Activated CD8-positive, alpha-beta memory T cell treated with anti-CD3 and anti-CD28 coated beads, Interleukin-2, amount 10 ng/mL, durations not matched to agents 7 days and 5 days (primary cell): ENCODE data around the gene ROBO1. TPM values are rescaled to one million over a fixed set of nuclear protein-coding genes. Genes with fewer than 3 reads are reported as not detected.

ENCODE experiments used
- ATAC-seq: fragments of 150-1000 bp; cut with Tn5 transposase; one replicate; pipeline ENCODE4 v1.10.0; 2021; ENCODE audit warnings: moderate library complexity
- CTCF ChIA-PET: fragments of 350-600 bp; sonication (Branson Sonifier 250); formaldehyde crosslinking; loops from one replicate; lab custom pipeline; 2021; ENCODE audit warnings: antibody characterized with exemption; lab: Charles Lee
- DNase-seq: peaks from one replicate; pipeline ENCODE4 v3.0.0-alpha.2; 2020
- H3K27ac Mint-ChIP-seq: one replicate; pipeline ENCODE4 v1.8.0; 2021; ENCODE audit warnings: mild to moderate bottlenecking, mixed read lengths
- H3K27me3 Mint-ChIP-seq: one replicate; pipeline ENCODE4 v1.8.0; 2021; ENCODE audit warnings: mixed read lengths
- H3K36me3 Mint-ChIP-seq: one replicate; pipeline ENCODE4 v1.8.0; 2021; ENCODE audit warnings: mild to moderate bottlenecking, mixed read lengths
- H3K4me1 Mint-ChIP-seq: one replicate; pipeline ENCODE4 v1.8.0; 2021; ENCODE audit warnings: mixed read lengths
- H3K4me3 Mint-ChIP-seq: one replicate; pipeline ENCODE4 v1.8.0; 2021; ENCODE audit warnings: mild to moderate bottlenecking, moderate library complexity, mixed read lengths
- H3K9me3 Mint-ChIP-seq: one replicate; pipeline ENCODE4 v1.8.0; 2022; ENCODE audit warnings: low read depth, mixed read lengths
- total RNA-seq, 2 experiments: library from RNA; stranded (reverse); gene quantifications; one replicate each; pipeline ENCODE4 v1.2.3, GENCODE V29; 2021

Gene ROBO1
- total RNA-seq, 2 experiments from 2014 or later = 0.32 to 0.87 TPM

DNA sequence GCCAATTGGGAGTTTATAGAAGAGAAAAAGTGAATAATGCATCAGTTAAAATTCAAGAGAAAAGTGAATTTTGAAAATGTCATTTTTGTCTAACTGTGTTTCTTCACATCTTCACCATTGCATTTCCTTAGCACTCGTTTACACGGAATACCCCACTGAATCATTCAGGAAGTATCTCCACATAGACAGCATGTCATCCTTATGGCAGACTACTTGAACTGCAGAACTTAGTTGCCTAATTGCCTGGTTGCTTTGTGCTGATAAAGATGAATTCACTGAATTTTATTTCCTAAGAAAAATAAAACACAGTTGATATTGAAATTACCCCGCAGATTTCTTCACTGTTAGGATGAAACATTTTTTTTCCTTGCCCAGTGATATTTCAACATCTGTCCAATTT is 627.1 kb downstream of the ROBO1 start:
- H3K4me3 Mint-ChIP-seq = no peak overlapping the region
- H3K27ac Mint-ChIP-seq = no peak overlapping the region
- no peak for DNase-seq
- ATAC-seq = no peak
- CTCF ChIA-PET = no interaction called here
- no peaks in the 10 kb centered on the region for H3K27me3 Mint-ChIP-seq
- peaks cover 8% of the 10 kb centered on the region for H3K9me3 Mint-ChIP-seq
- no peaks in the 10 kb centered on the region for H3K4me1 Mint-ChIP-seq
- no peaks in the 10 kb centered on the region for H3K36me3 Mint-ChIP-seq

DNA sequence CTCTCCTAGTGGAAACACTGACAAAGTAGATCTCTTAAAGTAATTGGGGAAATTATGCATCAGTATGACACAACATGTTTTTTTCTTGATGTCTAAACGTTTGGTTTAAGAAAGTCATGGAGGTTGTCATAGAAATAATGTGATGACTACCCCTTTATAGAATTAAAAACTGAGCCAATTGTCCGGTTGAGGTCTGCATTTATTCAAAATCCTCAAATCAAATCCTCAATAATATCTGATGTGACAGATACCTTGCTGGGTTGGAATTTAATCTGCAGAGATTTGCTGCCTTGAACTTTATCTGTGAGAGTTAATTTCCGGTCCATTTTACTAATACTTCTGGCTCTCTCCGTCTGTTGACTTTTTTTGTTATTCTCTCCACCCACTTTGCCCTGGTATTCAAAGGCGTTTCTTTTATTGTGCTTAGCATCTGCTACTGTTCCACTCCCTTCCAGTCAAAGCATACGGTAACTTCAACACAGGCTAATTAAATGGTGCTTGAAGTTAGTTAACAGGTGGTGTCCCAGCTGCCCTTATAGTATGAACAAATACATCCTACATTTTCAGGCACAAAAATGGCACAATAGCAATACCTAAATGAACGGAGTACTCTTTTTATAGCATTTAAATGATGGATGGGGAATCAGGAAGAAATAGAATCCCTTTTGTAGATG is 628.3 kb downstream of the ROBO1 start:
- H3K36me3 Mint-ChIP-seq = no peaks in the 10 kb centered on the region
- CTCF ChIA-PET = no interaction called here

GRCh38 chr3:79125313-79125984 is 642.3 kb downstream of the ROBO1 start:
- Mint-ChIP-seq H3K27me3 (no peaks in the 10 kb centered on the region), H3K27ac (no peak overlapping the region), H3K9me3 (peaks cover 6% of the 10 kb centered on the region), H3K4me3 (no peak overlapping the region), H3K36me3 (no peaks in the 10 kb centered on the region), H3K4me1 (no peaks in the 10 kb centered on the region)
- CTCF ChIA-PET = no interaction called here
- no peak for DNase-seq
- no peak for ATAC-seq

More for the DNA sequence above, 628.3 kb downstream of the ROBO1 start:
- Mint-ChIP-seq H3K4me1 (no peaks in the 10 kb centered on the region), H3K4me3 (no peak overlapping the region), H3K27me3 (no peaks in the 10 kb centered on the region), H3K27ac (no peak overlapping the region), H3K9me3 (peaks cover 8% of the 10 kb centered on the region)
- no peak for ATAC-seq
- no peak for DNase-seq

GRCh38 chr3:79115458-79115857 is 652.3 kb downstream of the ROBO1 start:
- Mint-ChIP-seq H3K4me1 (no peaks in the 10 kb centered on the region), H3K27me3 (no peaks in the 10 kb centered on the region), H3K27ac (no peak overlapping the region), H3K4me3 (no peak overlapping the region), H3K9me3 (no peaks in the 10 kb centered on the region), H3K36me3 (no peaks in the 10 kb centered on the region)
- ATAC-seq (no peak), DNase-seq (no peak)
- CTCF ChIA-PET = no interaction called here

DNA sequence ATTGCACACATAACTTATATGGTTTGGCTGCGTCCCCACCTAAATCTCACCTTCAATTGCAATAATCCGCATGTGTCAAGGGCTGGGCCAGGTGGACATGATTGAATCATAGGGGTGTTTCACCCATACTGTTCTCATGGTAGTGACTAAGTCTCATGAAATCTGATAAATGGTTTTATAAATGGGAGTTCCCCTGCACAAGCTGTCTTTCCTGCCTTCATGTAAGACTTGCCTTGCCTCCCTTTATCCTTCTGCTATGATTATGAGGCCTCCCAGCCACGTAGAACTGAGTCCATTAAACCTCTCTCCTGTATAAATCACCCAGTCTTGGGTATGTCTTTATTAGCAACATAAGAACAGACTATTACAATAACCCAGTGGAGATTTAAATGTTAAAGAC is 653.9 kb downstream of the ROBO1 start:
- Mint-ChIP-seq H3K27me3 (no peaks in the 10 kb centered on the region), H3K4me3 (no peak overlapping the region), H3K27ac (no peak overlapping the region), H3K9me3 (peaks cover 2% of the 10 kb centered on the region), H3K36me3 (no peaks in the 10 kb centered on the region), H3K4me1 (no peaks in the 10 kb centered on the region)
- no peak for DNase-seq
- no peak for ATAC-seq
- CTCF ChIA-PET = no interaction called here

GRCh38 chr3:79111375-79112052 is 656.3 kb downstream of the ROBO1 start:
- ATAC-seq (no peak), DNase-seq (no peak)
- no peaks in the 10 kb centered on the region for H3K36me3 Mint-ChIP-seq
- no peaks in the 10 kb centered on the region for H3K27me3 Mint-ChIP-seq
- no peak overlapping the region for H3K4me3 Mint-ChIP-seq
- peaks cover 2% of the 10 kb centered on the region for H3K9me3 Mint-ChIP-seq
- CTCF ChIA-PET = no interaction called here
- H3K4me1 Mint-ChIP-seq = no peaks in the 10 kb centered on the region
- no peak overlapping the region for H3K27ac Mint-ChIP-seq

DNA sequence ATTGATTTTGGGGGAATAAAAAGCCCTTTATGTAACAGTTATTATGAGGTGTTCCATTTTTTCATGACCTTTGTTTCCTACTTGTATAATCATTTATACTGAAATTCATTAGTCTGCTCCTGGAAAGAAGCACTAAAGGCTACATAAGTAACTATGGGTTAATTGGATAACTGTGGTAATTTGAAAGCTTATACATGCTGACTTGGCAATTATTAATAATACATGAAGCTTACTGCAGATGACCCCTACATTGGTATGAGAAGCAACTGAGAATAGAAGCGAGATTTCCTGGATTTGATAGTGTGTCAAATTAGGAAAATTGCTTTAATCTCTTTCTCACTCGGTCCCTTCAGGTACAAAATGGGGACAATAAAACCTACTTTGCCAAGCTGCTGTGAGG is 658.0 kb downstream of the ROBO1 start:
- CTCF ChIA-PET = no interaction called here
- ATAC-seq = no peak
- Mint-ChIP-seq H3K4me1 (no peaks in the 10 kb centered on the region), H3K27me3 (no peaks in the 10 kb centered on the region), H3K27ac (no peak overlapping the region), H3K36me3 (no peaks in the 10 kb centered on the region), H3K4me3 (no peak overlapping the region), H3K9me3 (peaks cover 5% of the 10 kb centered on the region)
- no peak for DNase-seq

GRCh38 chr3:79103307-79103706 is 664.5 kb downstream of the ROBO1 start:
- Mint-ChIP-seq H3K27me3 (no peaks in the 10 kb centered on the region), H3K27ac (no peak overlapping the region), H3K4me1 (no peaks in the 10 kb centered on the region), H3K36me3 (no peaks in the 10 kb centered on the region), H3K4me3 (no peak overlapping the region), H3K9me3 (peaks cover 3% of the 10 kb centered on the region)
- DNase-seq (no peak), ATAC-seq (no peak)
- CTCF ChIA-PET = no interaction called here

GRCh38 chr3:79097964-79098660 is 669.7 kb downstream of the ROBO1 start:
- DNase-seq (no peak), ATAC-seq (no peak)
- H3K27me3 Mint-ChIP-seq = no peaks in the 10 kb centered on the region
- CTCF ChIA-PET = no interaction called here
- peaks cover 4% of the 10 kb centered on the region for H3K9me3 Mint-ChIP-seq
- no peak overlapping the region for H3K4me3 Mint-ChIP-seq
- no peak overlapping the region for H3K27ac Mint-ChIP-seq
- no peaks in the 10 kb centered on the region for H3K4me1 Mint-ChIP-seq
- H3K36me3 Mint-ChIP-seq = no peaks in the 10 kb centered on the region

- ATAC-seq (no peak), DNase-seq (no peak)
- peaks cover 9% of the 10 kb centered on the region for H3K9me3 Mint-ChIP-seq
- H3K36me3 Mint-ChIP-seq = no peaks in the 10 kb centered on the region
- H3K4me3 Mint-ChIP-seq = no peak overlapping the region
- H3K27me3 Mint-ChIP-seq = no peaks in the 10 kb centered on the region
- CTCF ChIA-PET = no interaction called here
- H3K27ac Mint-ChIP-seq = no peak overlapping the region
- H3K4me1 Mint-ChIP-seq = no peaks in the 10 kb centered on the region
Observed at GRCh38 chr3:79094654-79095053, 673.1 kb downstream of the ROBO1 start.

- H3K36me3 Mint-ChIP-seq = no peaks in the 10 kb centered on the region
- ATAC-seq (no peak), DNase-seq (peak; percentile 38)
- no peaks in the 10 kb centered on the region for H3K27me3 Mint-ChIP-seq
- no peak overlapping the region for H3K27ac Mint-ChIP-seq
- no peaks in the 10 kb centered on the region for H3K4me1 Mint-ChIP-seq
- peaks cover 3% of the 10 kb centered on the region for H3K9me3 Mint-ChIP-seq
- CTCF ChIA-PET = no interaction called here
- H3K4me3 Mint-ChIP-seq = no peak overlapping the region
Observed at GRCh38 chr3:79086514-79086913, 681.3 kb downstream of the ROBO1 start.

GRCh38 chr3:79085171-79085570 is 682.6 kb downstream of the ROBO1 start:
- DNase-seq (no peak), ATAC-seq (no peak)
- Mint-ChIP-seq H3K27me3 (no peaks in the 10 kb centered on the region), H3K4me1 (no peaks in the 10 kb centered on the region), H3K27ac (no peak overlapping the region), H3K36me3 (no peaks in the 10 kb centered on the region), H3K4me3 (no peak overlapping the region), H3K9me3 (no peaks in the 10 kb centered on the region)
- CTCF ChIA-PET = no interaction called here

DNA sequence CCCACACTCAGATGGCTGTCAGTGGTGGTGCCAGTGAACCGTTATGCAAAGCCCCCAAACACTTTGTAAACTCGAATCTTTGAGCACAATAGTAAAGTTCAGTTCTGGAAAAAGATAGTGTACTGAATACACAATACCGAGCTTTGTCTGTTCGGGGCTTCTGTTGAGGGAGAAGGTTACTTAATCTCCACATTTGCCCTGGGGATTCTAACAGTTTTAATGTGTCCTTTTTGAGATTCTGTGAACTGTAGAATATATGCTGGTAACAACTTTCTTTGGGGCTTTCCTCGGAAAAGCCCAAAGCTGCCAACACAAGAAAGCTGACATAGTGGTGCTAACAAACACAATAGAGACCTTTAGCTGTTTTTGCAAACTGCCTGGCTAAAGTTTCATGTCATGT is 686.5 kb downstream of the ROBO1 start:
- Mint-ChIP-seq H3K9me3 (no peaks in the 10 kb centered on the region), H3K27ac (no peak overlapping the region), H3K4me3 (no peak overlapping the region), H3K4me1 (no peaks in the 10 kb centered on the region), H3K36me3 (no peaks in the 10 kb centered on the region), H3K27me3 (no peaks in the 10 kb centered on the region)
- DNase-seq (no peak), ATAC-seq (no peak)
- CTCF ChIA-PET = no interaction called here
